Kidney epithelial cell (primary cell): ENCODE measurements around the gene ANKRD13C. TPM values are rescaled to one million over a fixed set of nuclear protein-coding genes. Genes with fewer than 3 reads are reported as not detected.

Source experiments
- DNase-seq: peaks from one replicate; pipeline ENCODE4 v3.0.0-alpha.2; 2010; ENCODE audit warnings: low read depth
- H3K27me3 ChIP-seq: 2 replicates; pipeline ENCODE4 v1.6.0; 2011; ENCODE audit warnings: low read length; ENCODE audit not compliant: control insufficient read depth, insufficient read depth
- H3K36me3 ChIP-seq: 2 replicates; pipeline ENCODE4 v1.5.1; 2011; ENCODE audit warnings: low read length; ENCODE audit not compliant: control insufficient read depth, insufficient read depth
- H3K4me3 ChIP-seq: 2 replicates; pipeline ENCODE4 v1.5.1; 2011; ENCODE audit warnings: low read depth, mild to moderate bottlenecking, control low read depth, low read length
- total RNA-seq: library from RNA; depleted of rRNA; stranded (reverse); fragments of >200 nt; gene quantifications from 2 replicates; pipeline ENCODE4 v1.2.3, GENCODE V29; 2015
- TF ChIP-seq, protein P1 (sequence below): IDR thresholded peaks from 2 replicates; pipeline ENCODE4 v1.5.1; 2011; ENCODE audit warnings: mild to moderate bottlenecking, moderate library complexity, low read length, control low read depth, inconsistent platforms; ENCODE audit not compliant: insufficient read depth, poor library complexity, severe bottlenecking

Gene ANKRD13C
- total RNA-seq, 1 donor from 2014 or later: 15.0 TPM

DNA sequence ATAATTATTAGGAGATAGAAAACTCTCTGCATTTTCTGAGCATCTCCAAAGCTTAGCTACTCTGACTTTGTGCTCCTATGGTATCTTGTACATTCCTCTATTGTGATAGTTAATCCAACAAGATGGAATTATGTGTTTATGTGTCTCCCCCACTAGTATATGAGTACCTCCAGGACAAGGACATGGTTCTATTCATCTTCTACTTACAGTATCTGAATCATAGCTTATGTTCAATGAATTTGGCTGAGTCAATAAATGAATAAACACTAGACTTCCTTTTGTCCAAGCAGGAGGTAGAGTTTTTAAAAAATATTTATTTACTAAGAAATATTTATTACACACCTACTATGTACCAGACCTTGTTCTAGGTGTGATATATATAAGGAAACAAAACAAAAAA, 38.1 kb upstream of the ANKRD13C start:
- H3K36me3 ChIP-seq: no peaks in the 10 kb centered on the region
- no peak for DNase-seq
- H3K27me3 ChIP-seq: no peaks in the 10 kb centered on the region
- H3K4me3 ChIP-seq: no peak overlapping the region
- TF ChIP-seq, protein P1, sequence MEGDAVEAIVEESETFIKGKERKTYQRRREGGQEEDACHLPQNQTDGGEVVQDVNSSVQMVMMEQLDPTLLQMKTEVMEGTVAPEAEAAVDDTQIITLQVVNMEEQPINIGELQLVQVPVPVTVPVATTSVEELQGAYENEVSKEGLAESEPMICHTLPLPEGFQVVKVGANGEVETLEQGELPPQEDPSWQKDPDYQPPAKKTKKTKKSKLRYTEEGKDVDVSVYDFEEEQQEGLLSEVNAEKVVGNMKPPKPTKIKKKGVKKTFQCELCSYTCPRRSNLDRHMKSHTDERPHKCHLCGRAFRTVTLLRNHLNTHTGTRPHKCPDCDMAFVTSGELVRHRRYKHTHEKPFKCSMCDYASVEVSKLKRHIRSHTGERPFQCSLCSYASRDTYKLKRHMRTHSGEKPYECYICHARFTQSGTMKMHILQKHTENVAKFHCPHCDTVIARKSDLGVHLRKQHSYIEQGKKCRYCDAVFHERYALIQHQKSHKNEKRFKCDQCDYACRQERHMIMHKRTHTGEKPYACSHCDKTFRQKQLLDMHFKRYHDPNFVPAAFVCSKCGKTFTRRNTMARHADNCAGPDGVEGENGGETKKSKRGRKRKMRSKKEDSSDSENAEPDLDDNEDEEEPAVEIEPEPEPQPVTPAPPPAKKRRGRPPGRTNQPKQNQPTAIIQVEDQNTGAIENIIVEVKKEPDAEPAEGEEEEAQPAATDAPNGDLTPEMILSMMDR: no peak

DNA sequence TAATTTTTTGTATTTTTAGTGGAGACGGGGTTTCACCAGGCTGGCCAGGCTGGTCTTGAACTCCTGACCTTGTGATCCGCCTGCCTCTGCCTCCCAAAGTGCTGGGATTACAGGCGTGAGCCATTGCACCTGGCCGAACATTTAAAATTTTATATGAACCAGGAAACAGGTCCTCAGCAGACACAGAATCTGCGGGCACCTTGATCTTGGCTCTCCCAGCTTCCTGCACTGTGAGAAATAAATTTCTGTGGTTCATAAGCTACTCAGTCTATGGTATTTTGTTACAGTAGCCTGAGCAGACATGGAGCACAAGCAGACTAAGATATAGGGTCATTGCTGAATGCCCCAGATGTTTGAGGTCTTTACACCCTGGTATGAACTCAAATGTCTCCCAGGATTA, 33.0 kb upstream of the ANKRD13C start:
- DNase-seq: no peak
- Histone ChIP-seq H3K27me3 (no peaks in the 10 kb centered on the region), H3K4me3 (no peak overlapping the region), H3K36me3 (no peaks in the 10 kb centered on the region)
- TF ChIP-seq, protein P1: no peak

- Histone ChIP-seq H3K4me3 (no peak overlapping the region), H3K27me3 (no peaks in the 10 kb centered on the region), H3K36me3 (no peaks in the 10 kb centered on the region)
- TF ChIP-seq, protein P1: no peak
- no peak for DNase-seq
These were observed 31.6 kb upstream of the ANKRD13C start for GRCh38 chr1:70386121-70386520.

DNA sequence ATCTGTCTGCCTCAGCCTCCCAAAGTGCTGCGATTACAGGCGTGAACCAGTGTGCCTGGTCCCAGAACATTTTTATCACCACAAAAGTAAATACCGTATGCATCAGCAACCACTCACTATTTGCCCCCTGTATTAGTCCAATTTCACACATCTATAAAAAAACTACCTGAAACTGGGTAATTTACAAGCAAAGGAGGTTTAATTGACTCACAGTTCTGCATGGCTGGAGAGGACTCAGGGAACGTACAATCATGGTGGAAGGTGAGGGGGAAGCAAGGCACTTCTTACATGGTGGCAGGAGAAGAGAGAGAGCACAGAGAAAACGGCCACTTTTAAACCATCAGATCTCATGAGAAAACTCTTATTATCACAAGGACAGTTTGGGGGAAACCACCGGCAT, 31.0 kb upstream of the ANKRD13C start:
- TF ChIP-seq, protein P1: no peak
- Histone ChIP-seq H3K36me3 (no peaks in the 10 kb centered on the region), H3K4me3 (no peak overlapping the region), H3K27me3 (no peaks in the 10 kb centered on the region)
- DNase-seq: no peak

GRCh38 chr1:70384542-70384941, 30.0 kb upstream of the ANKRD13C start:
- Histone ChIP-seq H3K4me3 (no peak overlapping the region), H3K27me3 (no peaks in the 10 kb centered on the region), H3K36me3 (no peaks in the 10 kb centered on the region)
- DNase-seq: no peak
- TF ChIP-seq, protein P1: no peak

GRCh38 chr1:70383483-70383882, 29.0 kb upstream of the ANKRD13C start:
- Histone ChIP-seq H3K27me3 (no peaks in the 10 kb centered on the region), H3K36me3 (no peaks in the 10 kb centered on the region), H3K4me3 (no peak overlapping the region)
- DNase-seq: no peak
- TF ChIP-seq, protein P1: no peak
